HCT116 (cell line): ENCODE measurements around the gene GSC.

Experiments
- EGR1 ChIP-seq: IDR thresholded peaks from 2 replicates; pipeline ENCODE4 v1.6.1; 2012; ENCODE audit warnings: low read depth
- EZH2 ChIP-seq: fragments of 200-600 bp; sonication (generic); IDR thresholded peaks from 2 replicates; pipeline ENCODE4 v1.6.1; 2017; ENCODE audit warnings: antibody characterized with exemption, mixed run types
- EZH2phosphoT487 ChIP-seq: fragments of 200-600 bp; IDR thresholded peaks from 2 replicates; pipeline ENCODE4 v1.6.1; 2018; ENCODE audit warnings: antibody characterized with exemption, borderline replicate concordance
- JUND ChIP-seq: IDR thresholded peaks from 2 replicates; pipeline ENCODE4 v1.6.1; 2012
- MAX ChIP-seq: IDR thresholded peaks from 2 replicates; pipeline ENCODE4 v1.6.1; 2012
- POLR2A ChIP-seq: IDR thresholded peaks from 2 replicates; pipeline ENCODE4 v1.7.0; 2011; ENCODE audit warnings: borderline replicate concordance; ENCODE audit not compliant: insufficient read depth, insufficient read length; ENCODE audit errors: extremely low read depth
- POLR2AphosphoS5 ChIP-seq: IDR thresholded peaks from 2 replicates; pipeline ENCODE4 v1.6.1; 2011; ENCODE audit warnings: mild to moderate bottlenecking, low read depth, low read length, moderate library complexity
- RAD21 ChIP-seq: IDR thresholded peaks from 2 replicates; pipeline ENCODE4 v1.6.1; 2012; ENCODE audit warnings: low read depth, mild to moderate bottlenecking
- SP1 ChIP-seq: IDR thresholded peaks from 2 replicates; pipeline ENCODE4 v1.6.1; 2012; ENCODE audit warnings: low read depth
- TCF7L2 ChIP-seq: IDR thresholded peaks from 2 replicates; pipeline ENCODE4 v1.7.0; 2011; ENCODE audit warnings: borderline replicate concordance, inconsistent platforms; ENCODE audit not compliant: insufficient read depth, insufficient read length; ENCODE audit errors: extremely low read depth
- ZNF274 ChIP-seq: fragments of 200-500 bp; sonication (Bioruptor generic); IDR thresholded peaks from 2 replicates; pipeline ENCODE4 v1.6.1; 2014; ENCODE audit warnings: mild to moderate bottlenecking, low read depth, low read length, inconsistent platforms
- TF ChIP-seq, protein P1 (sequence below), 3 experiments: fragments of 200-600 bp in 1 of 3; sonication (generic) in 1 of 3; IDR thresholded peaks in 2 of 3; conservative IDR thresholded peaks in 1 of 3; 2 replicates each; pipeline ENCODE4 v1.5.1; 2012 to 2017; ENCODE audit warnings: low read depth in 2 of 3, low read length in 2 of 3, antibody characterized with exemption in 1 of 3, borderline replicate concordance in 1 of 3, control low read depth in 1 of 3, mild to moderate bottlenecking in 1 of 3, mixed read lengths in 1 of 3, mixed run types in 1 of 3, moderate library complexity in 1 of 3; ENCODE audit not compliant: insufficient read depth in 1 of 3
- TF ChIP-seq, protein P2 (sequence below): IDR thresholded peaks from 2 replicates; pipeline ENCODE4 v1.6.1; 2012; ENCODE audit warnings: low read depth

DNA sequence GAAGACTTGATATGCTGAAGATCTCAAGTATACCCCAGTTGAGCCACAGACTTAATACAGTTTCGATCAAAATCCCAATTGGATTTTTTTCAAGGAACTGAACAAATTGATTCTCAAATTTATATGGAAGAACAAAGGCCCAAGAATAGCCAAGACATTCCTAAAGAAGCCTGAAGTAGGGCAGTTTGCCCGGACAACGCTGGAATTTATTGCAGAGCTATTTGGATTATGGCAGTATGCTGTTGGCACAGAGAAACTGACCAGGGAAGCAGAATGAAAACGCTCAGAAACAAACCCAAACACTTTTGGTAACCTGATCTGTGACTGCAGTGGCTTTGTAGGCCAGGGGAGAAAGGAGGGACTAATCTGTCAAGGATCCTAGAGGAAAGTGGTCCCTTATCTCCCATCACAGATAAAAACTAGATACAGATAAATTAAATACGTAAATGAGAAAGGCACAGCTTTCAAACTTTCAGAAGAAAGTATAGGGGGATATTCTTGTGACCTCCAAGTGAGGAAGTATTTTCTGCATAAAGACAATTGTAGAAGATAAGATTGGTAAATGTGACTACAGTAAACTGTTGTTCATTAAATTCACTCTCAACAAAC is 35.9 kb upstream of the GSC start:
- TF ChIP-seq, protein P1, sequence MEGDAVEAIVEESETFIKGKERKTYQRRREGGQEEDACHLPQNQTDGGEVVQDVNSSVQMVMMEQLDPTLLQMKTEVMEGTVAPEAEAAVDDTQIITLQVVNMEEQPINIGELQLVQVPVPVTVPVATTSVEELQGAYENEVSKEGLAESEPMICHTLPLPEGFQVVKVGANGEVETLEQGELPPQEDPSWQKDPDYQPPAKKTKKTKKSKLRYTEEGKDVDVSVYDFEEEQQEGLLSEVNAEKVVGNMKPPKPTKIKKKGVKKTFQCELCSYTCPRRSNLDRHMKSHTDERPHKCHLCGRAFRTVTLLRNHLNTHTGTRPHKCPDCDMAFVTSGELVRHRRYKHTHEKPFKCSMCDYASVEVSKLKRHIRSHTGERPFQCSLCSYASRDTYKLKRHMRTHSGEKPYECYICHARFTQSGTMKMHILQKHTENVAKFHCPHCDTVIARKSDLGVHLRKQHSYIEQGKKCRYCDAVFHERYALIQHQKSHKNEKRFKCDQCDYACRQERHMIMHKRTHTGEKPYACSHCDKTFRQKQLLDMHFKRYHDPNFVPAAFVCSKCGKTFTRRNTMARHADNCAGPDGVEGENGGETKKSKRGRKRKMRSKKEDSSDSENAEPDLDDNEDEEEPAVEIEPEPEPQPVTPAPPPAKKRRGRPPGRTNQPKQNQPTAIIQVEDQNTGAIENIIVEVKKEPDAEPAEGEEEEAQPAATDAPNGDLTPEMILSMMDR (IDR thresholded peaks at IDR 0.05 in 2 of 3, conservative IDR thresholded peaks at IDR 0.05 in 1 of 3; ENCODE audit: borderline replicate concordance in 1 of 3, insufficient read depth in 1 of 3, low read depth in 2 of 3, low read length in 2 of 3) = no peak
- TF ChIP-seq POLR2AphosphoS5 (no peak), EZH2 (no peak), EGR1 (no peak), RAD21 (no peak), POLR2A (no peak), ZNF274 (no peak), JUND (no peak), MAX (no peak), SP1 (no peak), TCF7L2 (no peak), EZH2phosphoT487 (no peak)
- TF ChIP-seq, protein P2, sequence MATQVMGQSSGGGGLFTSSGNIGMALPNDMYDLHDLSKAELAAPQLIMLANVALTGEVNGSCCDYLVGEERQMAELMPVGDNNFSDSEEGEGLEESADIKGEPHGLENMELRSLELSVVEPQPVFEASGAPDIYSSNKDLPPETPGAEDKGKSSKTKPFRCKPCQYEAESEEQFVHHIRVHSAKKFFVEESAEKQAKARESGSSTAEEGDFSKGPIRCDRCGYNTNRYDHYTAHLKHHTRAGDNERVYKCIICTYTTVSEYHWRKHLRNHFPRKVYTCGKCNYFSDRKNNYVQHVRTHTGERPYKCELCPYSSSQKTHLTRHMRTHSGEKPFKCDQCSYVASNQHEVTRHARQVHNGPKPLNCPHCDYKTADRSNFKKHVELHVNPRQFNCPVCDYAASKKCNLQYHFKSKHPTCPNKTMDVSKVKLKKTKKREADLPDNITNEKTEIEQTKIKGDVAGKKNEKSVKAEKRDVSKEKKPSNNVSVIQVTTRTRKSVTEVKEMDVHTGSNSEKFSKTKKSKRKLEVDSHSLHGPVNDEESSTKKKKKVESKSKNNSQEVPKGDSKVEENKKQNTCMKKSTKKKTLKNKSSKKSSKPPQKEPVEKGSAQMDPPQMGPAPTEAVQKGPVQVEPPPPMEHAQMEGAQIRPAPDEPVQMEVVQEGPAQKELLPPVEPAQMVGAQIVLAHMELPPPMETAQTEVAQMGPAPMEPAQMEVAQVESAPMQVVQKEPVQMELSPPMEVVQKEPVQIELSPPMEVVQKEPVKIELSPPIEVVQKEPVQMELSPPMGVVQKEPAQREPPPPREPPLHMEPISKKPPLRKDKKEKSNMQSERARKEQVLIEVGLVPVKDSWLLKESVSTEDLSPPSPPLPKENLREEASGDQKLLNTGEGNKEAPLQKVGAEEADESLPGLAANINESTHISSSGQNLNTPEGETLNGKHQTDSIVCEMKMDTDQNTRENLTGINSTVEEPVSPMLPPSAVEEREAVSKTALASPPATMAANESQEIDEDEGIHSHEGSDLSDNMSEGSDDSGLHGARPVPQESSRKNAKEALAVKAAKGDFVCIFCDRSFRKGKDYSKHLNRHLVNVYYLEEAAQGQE = no peak
